H1 (cell line): ENCODE data around the gene ARFGAP3. TPM values are rescaled to one million over a fixed set of nuclear protein-coding genes. Genes with fewer than 3 reads are reported as not detected.
A peak's percentile ranks its signal among the peaks of the same experiment; 100 is the strongest.

ENCODE experiments used
- CTCF ChIA-PET: fragments of 300-600 bp; sonication (Branson Sonifier 250); formaldehyde crosslinking; loops from one replicate; lab custom pipeline; 2021; ENCODE audit not compliant: partially characterized antibody; lab: Charles Lee
- POLR2A ChIA-PET: fragments of 300-600 bp; sonication (Branson Sonifier 250); formaldehyde crosslinking; loops from one replicate; lab custom pipeline; 2021; ENCODE audit warnings: inconsistent platforms; ENCODE audit not compliant: partially characterized antibody; lab: Charles Lee
- DNase-seq, 2 experiments: peaks; one replicate each; pipeline versions ENCODE4 v3.0.0 to v3.0.0-alpha.2; 2010 to 2022; ENCODE audit warnings: low spot score in 2 of 2, low read depth in 1 of 2, mixed read lengths in 1 of 2
- FAIRE-seq: peaks from 2 replicates; lab custom pipeline; 2011; peaks lifted over from hg19 to GRCh38; lab: Jason Lieb, UNC
- H2AFZ ChIP-seq: 2 replicates; pipeline ENCODE4 v1.8.1; 2012; ENCODE audit warnings: low read length, inconsistent platforms
- H2AK5ac ChIP-seq: 2 replicates; pipeline ENCODE4 v1.6.1; 2013; ENCODE audit warnings: low read depth, low read length
- H2BK120ac ChIP-seq: replicated peaks from 2 replicates; pipeline ENCODE3; 2013; ENCODE audit warnings: low read depth, low read length, inconsistent platforms
- H2BK12ac ChIP-seq: 2 replicates; pipeline ENCODE4 v1.6.1; 2013; ENCODE audit warnings: low read depth, low read length
- H2BK15ac ChIP-seq: 2 replicates; pipeline ENCODE4 v1.6.1; 2013; ENCODE audit warnings: low read length
- H2BK20ac ChIP-seq: 2 replicates; pipeline ENCODE4 v1.6.1; 2013; ENCODE audit warnings: low read length
- H2BK5ac ChIP-seq: 2 replicates; pipeline ENCODE4 v1.6.1; 2013; ENCODE audit warnings: low read depth, low read length
- H3K14ac ChIP-seq: 2 replicates; pipeline ENCODE4 v1.6.1; 2013; ENCODE audit warnings: inconsistent platforms; ENCODE audit not compliant: insufficient read length
- H3K18ac ChIP-seq: 2 replicates; pipeline ENCODE4 v1.6.1; 2013; ENCODE audit warnings: low read length; ENCODE audit errors: extremely low read depth
- H3K23ac ChIP-seq: 2 replicates; pipeline ENCODE4 v1.6.1; 2013; ENCODE audit warnings: inconsistent platforms; ENCODE audit not compliant: insufficient read length
- H3K23me2 ChIP-seq: 2 replicates; pipeline ENCODE4 v1.6.1; 2013; ENCODE audit warnings: low read depth, low read length
- H3K27ac ChIP-seq: 2 replicates; pipeline ENCODE4 v1.6.1; 2011; ENCODE audit warnings: low read depth, low read length, inconsistent platforms
- H3K27me3 ChIP-seq, 4 experiments: replicated peaks in 1 of 4; 1 replicate in 1 of 4; 2 replicates in 3 of 4; pipeline versions ENCODE4 v1.6.1 to v1.8.1; 2011 to 2013; ENCODE audit warnings: low read length in 3 of 4, mild to moderate bottlenecking in 3 of 4, inconsistent platforms in 2 of 4, mixed read lengths in 2 of 4, moderate library complexity in 1 of 4; ENCODE audit not compliant: control insufficient read depth in 3 of 4, insufficient read depth in 3 of 4; ENCODE audit errors: extremely low read depth in 1 of 4
- H3K36me3 ChIP-seq, 4 experiments: 2 replicates each; pipeline versions ENCODE4 v1.6.1 to v1.8.1; 2011 to 2013; ENCODE audit warnings: mild to moderate bottlenecking in 4 of 4, low read length in 3 of 4, moderate library complexity in 2 of 4, control low read depth in 1 of 4, inconsistent platforms in 1 of 4; ENCODE audit not compliant: insufficient read depth in 4 of 4, control insufficient read depth in 2 of 4
- H3K4ac ChIP-seq: replicated peaks from 2 replicates; pipeline ENCODE3; 2013; ENCODE audit warnings: low read length, low read depth, mixed read lengths, inconsistent platforms; ENCODE audit not compliant: insufficient read length
- H3K4me1 ChIP-seq, 4 experiments: replicated peaks in 1 of 4; 1 replicate in 1 of 4; 2 replicates in 3 of 4; pipeline versions ENCODE4 v1.6.1 to v1.8.1; 2011 to 2013; ENCODE audit warnings: low read length in 3 of 4, inconsistent platforms in 2 of 4, mixed read lengths in 1 of 4; ENCODE audit not compliant: insufficient read depth in 4 of 4, control insufficient read depth in 3 of 4
- H3K4me2 ChIP-seq, 2 experiments: 2 replicates each; pipeline versions ENCODE4 v1.6.1 to v1.8.1; 2011 to 2013; ENCODE audit warnings: low read depth in 2 of 2, low read length in 2 of 2, control low read depth in 1 of 2, inconsistent platforms in 1 of 2, mild to moderate bottlenecking in 1 of 2; ENCODE audit not compliant: insufficient read depth in 1 of 2
- H3K4me3 ChIP-seq, 4 experiments: fragments of 200-600, 300-600 bp in 1 of 4; sonication (generic), shearing (Covaris generic), sonication (Bioruptor Twin) in 1 of 4; 2 replicates each; pipeline versions ENCODE4 v1.5.1 to v1.8.1; 2011 to 2016; ENCODE audit warnings: low read length in 4 of 4, low read depth in 3 of 4, control low read depth in 2 of 4, inconsistent platforms in 2 of 4, mild to moderate bottlenecking in 2 of 4, mixed read lengths in 1 of 4, moderate library complexity in 1 of 4; ENCODE audit not compliant: insufficient read depth in 2 of 4; ENCODE audit errors: extremely low read depth in 1 of 4
- H3K56ac ChIP-seq: replicated peaks from 2 replicates; pipeline ENCODE3; 2013; ENCODE audit warnings: low read depth, mild to moderate bottlenecking, mixed read lengths, low read length, inconsistent platforms; ENCODE audit not compliant: insufficient read length
- H3K79me1 ChIP-seq: 2 replicates; pipeline ENCODE4 v1.6.1; 2013; ENCODE audit warnings: low read depth, low read length, control low read depth
- H3K79me2 ChIP-seq, 2 experiments: 2 replicates each; pipeline versions ENCODE4 v1.6.1 to v1.8.1; 2012 to 2013; ENCODE audit warnings: low read length in 2 of 2, mild to moderate bottlenecking in 2 of 2, inconsistent platforms in 1 of 2; ENCODE audit not compliant: insufficient read depth in 2 of 2, control insufficient read depth in 1 of 2
- H3K9ac ChIP-seq, 4 experiments: replicated peaks in 1 of 4; 1 replicate in 1 of 4; 2 replicates in 3 of 4; pipeline versions ENCODE4 v1.6.1 to v1.8.1; 2011 to 2013; ENCODE audit warnings: low read depth in 3 of 4, low read length in 3 of 4, control low read depth in 2 of 4, mild to moderate bottlenecking in 2 of 4, moderate library complexity in 2 of 4, inconsistent platforms in 1 of 4; ENCODE audit errors: extremely low read depth in 1 of 4
- H3K9me3 ChIP-seq, 2 experiments: 2 replicates each; pipeline versions ENCODE4 v1.6.1 to v1.8.1; 2012 to 2013; ENCODE audit warnings: mild to moderate bottlenecking in 2 of 2, moderate library complexity in 2 of 2, control low read depth in 1 of 2, inconsistent platforms in 1 of 2, low read depth in 1 of 2, low read length in 1 of 2, mixed read lengths in 1 of 2; ENCODE audit not compliant: insufficient read depth in 2 of 2
- H4K20me1 ChIP-seq, 2 experiments: replicated peaks in 1 of 2; 2 replicates each; pipeline versions ENCODE3 to v1.8.1; 2011 to 2013; ENCODE audit warnings: inconsistent platforms in 2 of 2, low read length in 2 of 2, mild to moderate bottlenecking in 1 of 2; ENCODE audit not compliant: insufficient read depth in 2 of 2, control insufficient read depth in 1 of 2
- H4K5ac ChIP-seq: 2 replicates; pipeline ENCODE4 v1.6.1; 2013; ENCODE audit warnings: low read length, low read depth, mixed read lengths, inconsistent platforms; ENCODE audit not compliant: insufficient read length
- H4K8ac ChIP-seq: 2 replicates; pipeline ENCODE4 v1.8.0; 2013; ENCODE audit warnings: mild to moderate bottlenecking, moderate library complexity, low read length, inconsistent platforms; ENCODE audit not compliant: insufficient read depth; ENCODE audit errors: extremely low read depth
- H4K91ac ChIP-seq: replicated peaks from 2 replicates; pipeline ENCODE3; 2013; ENCODE audit warnings: low read length, mixed read lengths, inconsistent platforms; ENCODE audit not compliant: insufficient read length
- BRCA1 ChIP-seq: IDR thresholded peaks from 2 replicates; pipeline ENCODE4 v1.6.1; 2012; ENCODE audit warnings: low read depth, low read length, improper control_type of control experiment
- WGBS, 2 experiments: shearing (Covaris generic) in 1 of 2; methylation state at CpG; one replicate each; pipeline versions ENCODE4 v1.1.6 to v1.1.7; 2013 to 2015; ENCODE audit warnings: low lambda C conversion rate in 2 of 2, mixed read lengths in 2 of 2, inconsistent platforms in 1 of 2, low coverage in 1 of 2, missing lambda C conversion rate in 1 of 2; ENCODE audit not compliant: insufficient replicate concordance in 2 of 2, insufficient coverage in 1 of 2, insufficient read length in 1 of 2; ENCODE audit errors: extremely low coverage in 1 of 2, missing lambda C conversion rate in 1 of 2; 5-methylcytosine and 5-hydroxymethylcytosine counted together
- polyA plus RNA-seq, 7 experiments: library from polyadenylated mRNA; depleted of rRNA in 3 of 7; stranded (reverse) in 5 of 7; unstranded in 2 of 7; fragments of >200 nt in 5 of 7; fragments of 200-250 nt in 2 of 7; gene quantifications; 1 replicate in 5 of 7; 2 replicates in 1 of 7; 4 replicates in 1 of 7; pipeline versions ENCODE4 v1.2.1 to v1.2.3, GENCODE V29; 2011 to 2013; ENCODE audit warnings: missing spikeins in 2 of 7, mixed read lengths in 2 of 7
- total RNA-seq: library from RNA; stranded (reverse); fragmentation: NEBNext Ultra II Directional; extraction: Animal tissue kit (Norgen Biotek cat#: 25700); gene quantifications from 2 replicates; pipeline ENCODE4 v1.2.1, GENCODE V29; 2021

The ARFGAP3 gene
- total and polyA plus RNA-seq, 2 of the 8 experiments (the other 6 are each of a cell fraction or from before 2014, with no cell fraction given), result 9.7 to 16.0 TPM

GRCh38 chr22:42905702-42906183 lies 48.7 kb upstream of the ARFGAP3 start:
- H2BK15ac ChIP-seq, result no peak overlapping the region
- no peak overlapping the region for H3K4me2 ChIP-seq
- H3K56ac ChIP-seq, result no peak overlapping the region
- H3K9me3 ChIP-seq, result no peaks in the 10 kb centered on the region
- H3K14ac ChIP-seq, result no peak overlapping the region
- FAIRE-seq, result no peak
- no peaks in the 10 kb centered on the region for H3K23me2 ChIP-seq
- H3K79me2 ChIP-seq, result peaks cover 0 to 21% of the 10 kb centered on the region in 2 experiments; a peak in 1 of 4 replicates
- 0 out of 2 replicates have a peak overlapping the region, but pooled peaks have one; percentile 81 for H2BK5ac ChIP-seq
- no peak overlapping the region for H3K4me3 ChIP-seq
- peaks cover 0 to 13% (median 6%) of the 10 kb centered on the region in 4 experiments; a peak in 5 of 7 replicates for H3K4me1 ChIP-seq
- H3K36me3 ChIP-seq, result peaks cover 0 to 7% (median 0%) of the 10 kb centered on the region in 4 experiments; a peak in 2 of 8 replicates
- H4K8ac ChIP-seq, result no peak overlapping the region
- H4K91ac ChIP-seq, result no peak overlapping the region
- no peak for DNase-seq
- no peak overlapping the region for H3K23ac ChIP-seq
- WGBS, 2 experiments, result 82% methylated on average over 5 of the region's 5 CpGs; no CpG with 5 or more reads in 1 of the 2 experiments
- no peak overlapping the region for H2BK20ac ChIP-seq
- POLR2A ChIA-PET, result interaction anchor here (0.7 to 1.6 kb wide), 2 partner anchors 10 to 111 kb away, joined by 3 read pairs; no protein-coding TSS in a partner anchor
- no peaks in the 10 kb centered on the region for H3K27me3 ChIP-seq
- H2BK120ac ChIP-seq, result no peak overlapping the region
- no peak overlapping the region for H3K4ac ChIP-seq
- H4K20me1 ChIP-seq, result peaks cover 6 to 21% of the 10 kb centered on the region in 2 experiments
- H2AK5ac ChIP-seq, result no peak overlapping the region
- H3K27ac ChIP-seq, result no peak overlapping the region
- no peak overlapping the region for H3K9ac ChIP-seq
- peaks cover 24% of the 10 kb centered on the region for H3K79me1 ChIP-seq
- no peak overlapping the region for H2AFZ ChIP-seq
- H3K18ac ChIP-seq, result peak overlapping the region; percentile 60; the same call in 1 of the 2 replicates
- no peak overlapping the region for H2BK12ac ChIP-seq
- CTCF ChIA-PET, result interaction anchor here (1.2 to 6.5 kb wide), 4 partner anchors 12 to 157 kb away, joined by 3 to 38 read pairs (median 19); no protein-coding TSS in a partner anchor
- H4K5ac ChIP-seq, result no peak overlapping the region
- no peak for TF ChIP-seq BRCA1
